Neural progenitor cell (in vitro differentiated cells): ENCODE results near the gene ITPR2.

Experiments used
- EZH2 ChIP-seq: fragments of 200-600 bp; sonication (generic); IDR thresholded peaks from 2 replicates; pipeline ENCODE4 v1.6.1; 2017; ENCODE audit warnings: antibody characterized with exemption, mild to moderate bottlenecking, moderate library complexity
- EZH2phosphoT487 ChIP-seq: fragments of 200-600 bp; sonication (generic); IDR thresholded peaks from 2 replicates; pipeline ENCODE4 v1.6.1; 2017; ENCODE audit warnings: antibody characterized with exemption
- TF ChIP-seq, protein P1 (sequence below): fragments of 200-600 bp; sonication (generic); IDR thresholded peaks from 2 replicates; pipeline ENCODE4 v1.5.1; 2017; ENCODE audit warnings: antibody characterized with exemption, mild to moderate bottlenecking

GRCh38 chr12:26648999-26649398 is 184.0 kb downstream of the ITPR2 start:
- TF ChIP-seq, protein P1, sequence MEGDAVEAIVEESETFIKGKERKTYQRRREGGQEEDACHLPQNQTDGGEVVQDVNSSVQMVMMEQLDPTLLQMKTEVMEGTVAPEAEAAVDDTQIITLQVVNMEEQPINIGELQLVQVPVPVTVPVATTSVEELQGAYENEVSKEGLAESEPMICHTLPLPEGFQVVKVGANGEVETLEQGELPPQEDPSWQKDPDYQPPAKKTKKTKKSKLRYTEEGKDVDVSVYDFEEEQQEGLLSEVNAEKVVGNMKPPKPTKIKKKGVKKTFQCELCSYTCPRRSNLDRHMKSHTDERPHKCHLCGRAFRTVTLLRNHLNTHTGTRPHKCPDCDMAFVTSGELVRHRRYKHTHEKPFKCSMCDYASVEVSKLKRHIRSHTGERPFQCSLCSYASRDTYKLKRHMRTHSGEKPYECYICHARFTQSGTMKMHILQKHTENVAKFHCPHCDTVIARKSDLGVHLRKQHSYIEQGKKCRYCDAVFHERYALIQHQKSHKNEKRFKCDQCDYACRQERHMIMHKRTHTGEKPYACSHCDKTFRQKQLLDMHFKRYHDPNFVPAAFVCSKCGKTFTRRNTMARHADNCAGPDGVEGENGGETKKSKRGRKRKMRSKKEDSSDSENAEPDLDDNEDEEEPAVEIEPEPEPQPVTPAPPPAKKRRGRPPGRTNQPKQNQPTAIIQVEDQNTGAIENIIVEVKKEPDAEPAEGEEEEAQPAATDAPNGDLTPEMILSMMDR = no peak
- no peak for TF ChIP-seq EZH2
- TF ChIP-seq EZH2phosphoT487 = no peak
